ENCODE measurements around the gene INPP5K. TPM values are rescaled to one million over a fixed set of nuclear protein-coding genes. Genes with fewer than 3 reads are reported as not detected.

The INPP5K gene
- polyA plus RNA-seq, 1 donor, result 18.3 TPM

GRCh38 chr17:1494203-1494602, 22.2 kb downstream of the INPP5K start:
- Histone ChIP-seq H3K4me1 (ENCODE audit: control insufficient read depth, insufficient read depth, low read length) (peaks cover 21% of the 10 kb centered on the region), H3K4me3 (ENCODE audit: low read length) (no peak overlapping the region), H3K9me3 (ENCODE audit: control insufficient read depth, low read depth, low read length) (peaks cover 5% of the 10 kb centered on the region), H3K36me3 (ENCODE audit: control insufficient read depth, insufficient read depth, low read length) (peaks cover 24% of the 10 kb centered on the region), H3K27me3 (ENCODE audit: control insufficient read depth, insufficient read depth, low read length) (peaks cover 12% of the 10 kb centered on the region), H3K27ac (ENCODE audit: low read length) (no peak overlapping the region)
- no CpG with 5 or more reads among the region's 7 CpGs for WGBS (ENCODE audit: insufficient coverage, low lambda C conversion rate)
- DNase-seq, result no peak

- Histone ChIP-seq H3K4me3 (ENCODE audit: low read length) (no peak overlapping the region), H3K36me3 (ENCODE audit: control insufficient read depth, insufficient read depth, low read length) (peaks cover 24% of the 10 kb centered on the region), H3K27me3 (ENCODE audit: control insufficient read depth, insufficient read depth, low read length) (peaks cover 12% of the 10 kb centered on the region), H3K27ac (ENCODE audit: low read length) (no peak overlapping the region), H3K9me3 (ENCODE audit: control insufficient read depth, low read depth, low read length) (peaks cover 5% of the 10 kb centered on the region), H3K4me1 (ENCODE audit: control insufficient read depth, insufficient read depth, low read length) (peaks cover 28% of the 10 kb centered on the region)
- DNase-seq, result no peak
- WGBS (ENCODE audit: insufficient coverage, low lambda C conversion rate), result no CpG with 5 or more reads among the region's 23 CpGs
Measured at GRCh38 chr17:1493291-1493980, 23.0 kb downstream of the INPP5K start.

DNA sequence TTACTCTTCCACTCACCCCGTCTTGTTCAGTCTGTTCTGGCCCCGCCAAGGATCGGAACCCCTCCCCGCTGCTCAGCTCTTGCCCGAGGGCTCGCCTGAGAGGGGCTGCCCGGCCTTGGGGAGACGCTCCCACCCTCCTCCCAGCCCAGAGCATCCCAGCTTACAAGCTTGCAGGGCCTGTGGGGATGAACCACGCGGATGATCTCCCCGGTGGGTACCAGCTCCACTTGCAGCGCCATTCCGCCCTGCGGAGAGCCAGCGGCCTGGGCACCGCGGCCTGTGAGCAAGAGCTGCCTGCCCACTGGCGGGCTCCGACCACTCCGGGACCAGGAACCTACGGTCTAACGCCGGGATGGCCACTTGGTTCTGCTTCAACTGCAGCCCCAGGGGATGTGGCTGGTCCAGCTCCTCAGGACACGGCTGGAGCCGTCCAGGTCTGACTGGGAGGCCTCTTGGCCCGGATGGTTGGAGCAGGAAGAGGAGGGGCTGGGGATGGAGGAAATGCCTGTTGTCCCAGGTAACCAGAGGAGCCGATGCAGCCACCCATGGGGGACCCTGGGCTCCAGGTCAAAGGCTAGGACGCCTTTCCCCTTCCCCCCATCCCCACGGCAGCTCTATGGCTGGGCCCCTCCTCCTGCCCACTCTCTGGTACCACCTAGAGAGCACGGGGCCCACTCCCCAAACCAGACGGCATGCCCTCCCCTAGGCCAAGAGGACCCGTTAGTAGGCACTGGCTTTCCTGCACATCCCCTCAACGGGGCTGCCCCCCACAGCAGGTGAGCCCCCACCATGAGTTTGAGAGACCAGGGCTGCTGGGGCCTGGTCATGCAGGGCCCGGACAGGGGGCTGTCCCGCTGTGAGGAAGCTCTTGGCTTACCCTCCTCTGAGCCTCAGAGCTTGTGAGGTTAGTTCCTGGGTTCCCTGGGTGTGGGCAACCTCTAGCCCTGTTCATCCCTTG, 23.9 kb downstream of the INPP5K start, which contains the start of gene MYO1C:
Gene MYO1C (minus strand): TSS at position 438 of the 958 bp plus-strand sequence. CDS start 199 bp downstream, at position 239.
- peaks cover 12% of the 10 kb centered on the region for H3K27me3 ChIP-seq (ENCODE audit: control insufficient read depth, insufficient read depth, low read length)
- DNase-seq, result no peak
- peak within 1 kb of the TSS; percentile 27 for H3K27ac ChIP-seq (ENCODE audit: low read length)
- peak within 1 kb of the TSS; percentile 45 for H3K4me3 ChIP-seq (ENCODE audit: low read length)
- peaks cover 32% of the 10 kb centered on the region for H3K4me1 ChIP-seq (ENCODE audit: control insufficient read depth, insufficient read depth, low read length)
- WGBS (ENCODE audit: insufficient coverage, low lambda C conversion rate), result no CpG with 5 or more reads among the region's 35 CpGs
- H3K36me3 ChIP-seq (ENCODE audit: control insufficient read depth, insufficient read depth, low read length), result peaks cover 23% of the 10 kb centered on the region
- peaks cover 5% of the 10 kb centered on the region for H3K9me3 ChIP-seq (ENCODE audit: control insufficient read depth, low read depth, low read length)

DNA sequence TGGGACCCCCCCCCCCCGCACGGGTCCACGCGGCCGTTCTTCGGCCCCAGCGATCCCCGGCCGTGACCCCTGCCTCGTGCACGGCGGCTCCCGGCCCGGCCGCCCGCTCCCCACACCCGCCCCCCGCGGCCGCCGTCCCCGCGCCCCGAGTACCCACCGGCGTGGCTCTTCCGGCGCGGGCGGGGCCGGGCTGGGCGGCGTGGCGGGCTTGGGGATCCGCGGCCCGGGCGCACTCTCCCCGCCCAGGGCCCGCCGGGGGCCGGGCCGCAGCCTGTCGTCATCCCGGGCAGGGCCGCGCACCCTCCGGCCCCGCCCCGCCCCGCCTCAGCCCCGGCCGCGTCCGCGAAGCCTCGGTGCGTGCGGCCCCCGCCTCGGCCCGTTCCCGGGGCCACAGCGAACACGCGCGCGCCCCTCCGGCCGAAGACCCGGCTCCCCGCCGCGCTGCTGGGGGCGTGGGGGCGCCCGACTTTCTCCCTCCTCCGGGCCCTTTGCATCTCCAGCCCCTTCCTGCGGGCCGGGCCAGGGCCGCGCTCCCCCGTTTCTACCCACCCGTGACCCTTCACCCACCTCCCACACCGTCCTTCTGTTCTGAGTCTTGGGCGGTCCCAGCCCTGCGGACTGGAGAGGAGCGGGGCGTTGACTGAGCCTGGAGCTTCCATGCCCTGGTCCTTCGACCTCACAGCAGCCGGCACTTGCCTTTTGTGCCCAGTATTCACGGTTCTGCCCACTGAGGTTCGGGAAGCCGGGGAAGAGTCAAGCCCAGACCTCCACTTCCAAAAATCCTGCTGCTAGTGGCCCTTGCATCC, 24.8 kb downstream of the INPP5K start:
- H3K4me1 ChIP-seq (ENCODE audit: control insufficient read depth, insufficient read depth, low read length), result peaks cover 40% of the 10 kb centered on the region
- peaks cover 12% of the 10 kb centered on the region for H3K27me3 ChIP-seq (ENCODE audit: control insufficient read depth, insufficient read depth, low read length)
- H3K9me3 ChIP-seq (ENCODE audit: control insufficient read depth, low read depth, low read length), result peaks cover 9% of the 10 kb centered on the region
- WGBS (ENCODE audit: insufficient coverage, low lambda C conversion rate), result no CpG with 5 or more reads among the region's 94 CpGs
- peak in 1 of 2 donors; percentile 75 for DNase-seq
- peaks cover 16% of the 10 kb centered on the region for H3K36me3 ChIP-seq (ENCODE audit: control insufficient read depth, insufficient read depth, low read length)
- H3K27ac ChIP-seq (ENCODE audit: low read length), result peak overlapping the region; percentile 39
- H3K4me3 ChIP-seq (ENCODE audit: low read length), result peak overlapping the region; percentile 80

GRCh38 chr17:1490643-1491442, 25.6 kb downstream of the INPP5K start:
- Histone ChIP-seq H3K27me3 (ENCODE audit: control insufficient read depth, insufficient read depth, low read length) (peaks cover 12% of the 10 kb centered on the region), H3K4me3 (ENCODE audit: low read length) (peak overlapping the region; percentile 80), H3K4me1 (ENCODE audit: control insufficient read depth, insufficient read depth, low read length) (peaks cover 46% of the 10 kb centered on the region), H3K36me3 (ENCODE audit: control insufficient read depth, insufficient read depth, low read length) (peaks cover 8% of the 10 kb centered on the region), H3K9me3 (ENCODE audit: control insufficient read depth, low read depth, low read length) (peaks cover 13% of the 10 kb centered on the region), H3K27ac (ENCODE audit: low read length) (peak overlapping the region; percentile 39)
- no CpG with 5 or more reads among the region's 52 CpGs for WGBS (ENCODE audit: insufficient coverage, low lambda C conversion rate)
- peak; percentile 35 to 74 for DNase-seq

DNA sequence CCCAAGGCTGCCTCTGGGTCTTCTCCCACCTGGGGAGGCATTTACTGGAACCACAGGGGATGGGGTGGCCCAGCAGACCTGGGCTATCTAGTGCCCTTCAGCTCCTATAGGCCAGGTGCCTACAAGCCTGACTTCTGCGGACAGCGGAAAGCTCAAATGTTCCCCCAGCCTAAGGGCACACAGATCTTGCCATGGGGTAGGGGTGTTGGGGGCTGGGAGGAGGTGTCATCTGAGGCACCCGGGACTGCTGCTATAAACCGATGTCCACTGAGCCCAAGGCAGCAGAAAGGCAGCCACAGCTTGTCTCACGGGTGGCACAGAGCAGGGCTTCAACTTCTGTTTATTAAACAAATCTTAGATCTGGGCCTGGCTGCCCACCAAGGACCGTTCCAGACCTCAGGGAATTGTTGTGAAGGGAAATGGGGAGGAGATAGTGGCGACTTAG, 27.6 kb downstream of the INPP5K start:
- WGBS (ENCODE audit: insufficient coverage, low lambda C conversion rate), result no CpG with 5 or more reads among the region's 7 CpGs
- H3K4me1 ChIP-seq (ENCODE audit: control insufficient read depth, insufficient read depth, low read length), result peaks cover 58% of the 10 kb centered on the region
- H3K9me3 ChIP-seq (ENCODE audit: control insufficient read depth, low read depth, low read length), result peaks cover 13% of the 10 kb centered on the region

DNA sequence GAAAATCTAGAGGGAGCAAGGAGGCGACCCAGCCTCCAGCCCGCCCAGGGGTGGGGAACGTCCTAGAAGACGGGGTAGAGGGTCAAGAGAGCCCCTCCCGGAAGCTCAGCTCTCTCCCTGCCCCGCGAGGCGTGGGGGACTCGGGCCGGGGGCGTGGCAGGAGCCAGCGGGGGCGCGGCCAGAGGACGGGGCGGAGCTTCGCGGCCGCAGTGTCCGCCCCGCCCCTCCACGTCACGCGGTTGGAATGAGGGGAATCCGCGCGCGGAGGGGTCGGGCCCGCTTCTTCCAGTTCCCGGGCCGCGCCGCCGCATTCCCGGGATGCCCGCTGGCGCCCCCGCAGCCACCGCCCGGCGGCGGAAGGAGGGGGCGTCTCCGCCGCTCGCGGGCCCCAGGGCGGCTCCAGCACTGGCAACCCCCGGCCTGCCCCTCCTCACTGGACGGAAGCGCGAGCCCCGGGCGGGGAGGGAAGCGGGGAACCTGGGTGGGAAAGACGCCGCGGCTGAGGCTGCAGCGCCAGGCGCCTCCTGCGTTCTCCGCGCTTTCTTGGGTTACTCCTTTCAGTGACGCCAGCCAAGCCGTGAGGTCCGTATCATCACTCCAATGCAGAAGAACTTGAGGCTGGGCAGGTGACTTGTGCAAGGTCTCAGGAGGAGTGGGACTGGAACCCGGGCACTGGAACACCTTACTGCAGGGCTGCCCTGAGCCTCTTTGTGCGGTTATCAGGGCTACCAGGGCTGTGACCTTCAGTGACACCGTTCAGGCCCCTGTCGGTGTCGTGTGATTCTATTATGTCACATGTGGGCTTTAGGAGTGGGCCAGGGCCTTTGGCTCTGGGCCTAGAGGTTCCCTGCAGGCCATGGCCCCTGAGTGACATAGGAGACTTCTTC, 28.2 kb downstream of the INPP5K start:
- no CpG with 5 or more reads among the region's 72 CpGs for WGBS (ENCODE audit: insufficient coverage, low lambda C conversion rate)
- H3K4me3 ChIP-seq (ENCODE audit: low read length), result peak overlapping the region; percentile 68
- peak; percentile 81 to 88 for DNase-seq
- peak overlapping the region; percentile 60 for H3K27ac ChIP-seq (ENCODE audit: low read length)
- H3K27me3 ChIP-seq (ENCODE audit: control insufficient read depth, insufficient read depth, low read length), result peaks cover 12% of the 10 kb centered on the region
- peaks cover 57% of the 10 kb centered on the region for H3K4me1 ChIP-seq (ENCODE audit: control insufficient read depth, insufficient read depth, low read length)
- H3K9me3 ChIP-seq (ENCODE audit: control insufficient read depth, low read depth, low read length), result peaks cover 13% of the 10 kb centered on the region
- H3K36me3 ChIP-seq (ENCODE audit: control insufficient read depth, insufficient read depth, low read length), result peaks cover 10% of the 10 kb centered on the region

More for the DNA sequence above, 27.6 kb downstream of the INPP5K start:
- peak overlapping the region; percentile 60 for H3K27ac ChIP-seq (ENCODE audit: low read length)
- peaks cover 12% of the 10 kb centered on the region for H3K27me3 ChIP-seq (ENCODE audit: control insufficient read depth, insufficient read depth, low read length)
- peaks cover 5% of the 10 kb centered on the region for H3K36me3 ChIP-seq (ENCODE audit: control insufficient read depth, insufficient read depth, low read length)
- peak overlapping the region; percentile 68 for H3K4me3 ChIP-seq (ENCODE audit: low read length)
- no peak for DNase-seq

DNA sequence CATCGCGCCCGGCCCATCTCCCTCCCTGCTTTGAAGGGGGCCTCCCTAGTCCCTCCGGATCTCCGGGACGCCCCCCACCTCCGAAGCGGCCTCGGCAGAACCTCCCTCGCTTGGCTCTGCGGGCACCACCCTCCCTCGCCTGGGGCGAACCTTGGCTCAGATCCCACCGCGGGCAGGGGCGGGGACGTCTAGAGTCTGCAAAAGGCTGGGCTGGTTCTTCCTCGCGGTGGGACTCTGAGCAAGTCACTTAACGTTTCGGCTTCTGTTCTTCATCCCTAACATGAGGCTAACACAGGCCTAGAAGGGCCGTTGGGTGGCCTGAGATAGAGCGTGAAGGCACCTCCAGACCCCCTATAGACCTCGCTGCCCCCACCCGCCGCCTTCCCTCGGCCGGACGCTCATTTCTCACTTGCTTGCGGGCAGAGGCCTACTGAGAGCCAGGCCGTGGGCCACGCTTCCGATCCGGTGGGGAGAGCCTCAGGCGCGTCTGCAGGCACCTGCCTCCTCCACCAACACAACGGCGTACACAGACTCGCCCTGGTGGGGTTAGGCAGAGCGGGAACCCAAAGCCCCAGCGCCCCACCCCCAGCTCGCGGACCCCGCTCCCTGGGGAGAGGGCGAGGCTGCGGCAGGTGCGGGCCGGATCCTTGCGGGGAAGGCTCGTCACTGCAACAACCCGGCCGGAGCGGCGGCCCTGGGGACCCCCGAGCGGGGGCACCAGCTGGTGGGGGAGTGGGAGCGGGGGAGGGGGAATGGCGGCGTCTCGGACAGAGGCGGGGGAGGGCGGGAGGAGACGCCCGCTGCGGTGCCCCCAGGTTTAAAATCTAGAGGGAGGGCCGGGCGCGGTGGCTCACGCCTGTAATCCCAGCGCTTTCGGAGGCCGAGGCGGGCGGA, 29.4 kb downstream of the INPP5K start:
- Histone ChIP-seq H3K4me1 (ENCODE audit: control insufficient read depth, insufficient read depth, low read length) (peaks cover 46% of the 10 kb centered on the region), H3K27me3 (ENCODE audit: control insufficient read depth, insufficient read depth, low read length) (peaks cover 3% of the 10 kb centered on the region), H3K4me3 (ENCODE audit: low read length) (peak overlapping the region; percentile 68), H3K9me3 (ENCODE audit: control insufficient read depth, low read depth, low read length) (peaks cover 8% of the 10 kb centered on the region), H3K36me3 (ENCODE audit: control insufficient read depth, insufficient read depth, low read length) (peaks cover 18% of the 10 kb centered on the region), H3K27ac (ENCODE audit: low read length) (peak overlapping the region; percentile 60)
- peak in 1 of 2 donors; percentile 80 for DNase-seq
- no CpG with 5 or more reads among the region's 74 CpGs for WGBS (ENCODE audit: insufficient coverage, low lambda C conversion rate)

Measured in large intestine (tissue), 3 donors.